ENCODE measurements around the gene MFGE8. TPM values are rescaled to one million over a fixed set of nuclear protein-coding genes. Genes with fewer than 3 reads are reported as not detected.
A peak's percentile ranks its signal among the peaks of the same experiment; 100 is the strongest.

MFGE8 gene
- total RNA-seq, 1 donor from 2014 or later = 513 TPM

DNA sequence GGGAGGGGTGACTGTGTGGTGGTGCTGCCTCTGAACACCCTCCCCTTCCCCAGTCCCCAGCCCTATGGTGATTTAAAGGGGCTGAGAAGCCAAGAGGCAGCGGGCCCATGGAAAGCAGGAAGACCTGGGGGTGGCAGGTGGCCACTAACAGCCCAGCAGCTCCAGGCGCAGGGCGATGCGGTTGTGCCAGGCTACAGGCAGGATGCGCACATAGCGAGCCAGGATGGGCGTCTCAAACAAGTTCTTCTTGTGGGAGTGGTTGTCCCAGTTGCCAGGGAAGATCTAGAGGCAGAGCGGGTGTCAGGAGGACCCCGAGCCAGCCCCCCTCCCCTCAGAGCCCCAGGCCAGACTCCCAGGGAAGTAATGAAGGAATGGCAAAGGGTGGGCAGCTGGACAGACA is 13.9 kb downstream of the MFGE8 start:
- TF ChIP-seq POLR2A (IDR thresholded peaks at IDR 0.05) (no peak), POLR2AphosphoS5 (IDR thresholded peaks at IDR 0.05; ENCODE audit: insufficient read depth in 1 of 2, low read depth in 1 of 2) (no peak)
- TF ChIP-seq, protein P1, sequence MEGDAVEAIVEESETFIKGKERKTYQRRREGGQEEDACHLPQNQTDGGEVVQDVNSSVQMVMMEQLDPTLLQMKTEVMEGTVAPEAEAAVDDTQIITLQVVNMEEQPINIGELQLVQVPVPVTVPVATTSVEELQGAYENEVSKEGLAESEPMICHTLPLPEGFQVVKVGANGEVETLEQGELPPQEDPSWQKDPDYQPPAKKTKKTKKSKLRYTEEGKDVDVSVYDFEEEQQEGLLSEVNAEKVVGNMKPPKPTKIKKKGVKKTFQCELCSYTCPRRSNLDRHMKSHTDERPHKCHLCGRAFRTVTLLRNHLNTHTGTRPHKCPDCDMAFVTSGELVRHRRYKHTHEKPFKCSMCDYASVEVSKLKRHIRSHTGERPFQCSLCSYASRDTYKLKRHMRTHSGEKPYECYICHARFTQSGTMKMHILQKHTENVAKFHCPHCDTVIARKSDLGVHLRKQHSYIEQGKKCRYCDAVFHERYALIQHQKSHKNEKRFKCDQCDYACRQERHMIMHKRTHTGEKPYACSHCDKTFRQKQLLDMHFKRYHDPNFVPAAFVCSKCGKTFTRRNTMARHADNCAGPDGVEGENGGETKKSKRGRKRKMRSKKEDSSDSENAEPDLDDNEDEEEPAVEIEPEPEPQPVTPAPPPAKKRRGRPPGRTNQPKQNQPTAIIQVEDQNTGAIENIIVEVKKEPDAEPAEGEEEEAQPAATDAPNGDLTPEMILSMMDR (IDR thresholded peaks at IDR 0.05) = no peak
- DNase-seq (ENCODE audit: extremely low spot score in 2 of 2) = no peak
- peaks cover 68% of the 10 kb centered on the region for H3K4me1 ChIP-seq
- no peaks in the 10 kb centered on the region for H3K9me3 ChIP-seq
- intact Hi-C loops (cut with DNase I) = no loop called here
- H3K27ac ChIP-seq = no peak overlapping the region
- peaks cover 0 to 9% of the 10 kb centered on the region in 2 donors for H3K36me3 ChIP-seq
- no peaks in the 10 kb centered on the region for H3K27me3 ChIP-seq
- no peak overlapping the region for H3K4me3 ChIP-seq

DNA sequence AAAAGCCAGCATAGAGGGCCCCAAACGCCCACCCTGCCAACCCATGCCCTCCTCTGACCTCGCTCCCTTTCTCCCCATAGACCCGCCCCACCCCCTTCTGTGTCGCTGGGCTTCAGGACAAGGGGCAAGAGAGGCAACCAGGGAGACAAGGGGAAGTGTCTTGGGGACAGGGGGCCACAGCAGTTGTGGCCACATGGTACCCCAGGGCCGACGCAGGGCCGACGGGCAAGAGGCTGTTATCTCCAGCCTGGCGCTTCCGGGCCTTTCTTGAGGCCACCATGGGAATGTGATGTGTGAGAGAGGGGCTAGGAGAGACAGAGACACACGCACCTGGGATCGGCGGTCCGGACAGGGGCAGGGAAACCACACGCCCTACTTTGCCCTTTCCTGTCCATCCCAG is 14.4 kb downstream of the MFGE8 start:
- TF ChIP-seq POLR2A (IDR thresholded peaks at IDR 0.05) (no peak), POLR2AphosphoS5 (IDR thresholded peaks at IDR 0.05; ENCODE audit: insufficient read depth in 1 of 2, low read depth in 1 of 2) (no peak)
- TF ChIP-seq, protein P1 (IDR thresholded peaks at IDR 0.05) = no peak
- Histone ChIP-seq H3K27ac (no peak overlapping the region), H3K4me3 (no peak overlapping the region), H3K4me1 (peaks cover 66% of the 10 kb centered on the region), H3K9me3 (no peaks in the 10 kb centered on the region), H3K27me3 (no peaks in the 10 kb centered on the region), H3K36me3 (peaks cover 0 to 9% of the 10 kb centered on the region in 2 donors)
- intact Hi-C loops (cut with DNase I) = no loop called here
- DNase-seq (ENCODE audit: extremely low spot score in 2 of 2) = no peak

DNA sequence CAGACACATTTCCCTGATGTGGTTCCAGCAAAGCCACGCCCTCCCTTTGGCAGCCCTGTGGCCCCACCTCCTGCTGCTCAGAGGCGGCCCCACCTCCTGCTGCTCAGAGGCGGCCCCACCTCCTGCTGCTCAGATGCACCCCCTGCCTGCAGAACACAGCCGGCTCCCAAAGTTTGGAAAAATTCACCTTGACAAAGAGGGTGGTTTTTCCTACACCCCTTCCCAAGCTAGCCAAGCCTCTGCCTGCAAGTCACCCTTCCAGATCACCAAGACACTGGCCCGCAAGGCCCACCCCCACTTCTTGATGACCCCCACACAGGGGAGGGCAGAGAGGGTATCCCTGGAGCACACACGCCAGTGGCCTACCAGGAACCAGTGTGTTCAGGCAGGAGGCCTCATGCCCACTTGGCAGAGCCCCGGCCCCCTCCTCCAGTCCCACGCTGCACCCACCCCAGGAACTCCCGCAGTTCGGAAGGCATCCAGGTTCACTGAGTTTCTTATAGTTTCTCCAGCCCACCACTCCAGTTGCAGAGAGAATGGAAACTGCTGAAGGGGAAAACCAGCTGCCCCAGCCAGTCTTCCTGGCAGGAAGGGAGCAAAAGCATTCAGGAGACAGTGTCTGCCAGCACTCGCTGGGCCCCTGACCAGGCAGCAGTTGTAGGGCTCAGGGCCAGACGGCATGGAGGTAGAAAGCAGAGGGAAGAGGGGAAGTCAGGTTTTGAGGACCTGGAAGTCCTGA is 15.6 kb downstream of the MFGE8 start:
- TF ChIP-seq POLR2AphosphoS5 (IDR thresholded peaks at IDR 0.05; ENCODE audit: insufficient read depth in 1 of 2, low read depth in 1 of 2) (peak; percentile 57 to 72), POLR2A (IDR thresholded peaks at IDR 0.05) (no peak)
- TF ChIP-seq, protein P1 (IDR thresholded peaks at IDR 0.05) = peak; percentile 37 to 69 (median 60)
- no peak for DNase-seq (ENCODE audit: extremely low spot score in 2 of 2)
- H3K9me3 ChIP-seq = no peaks in the 10 kb centered on the region
- peaks cover 59% of the 10 kb centered on the region for H3K4me1 ChIP-seq
- no peaks in the 10 kb centered on the region for H3K27me3 ChIP-seq
- peak overlapping the region; percentile 73 for H3K27ac ChIP-seq
- intact Hi-C loops (cut with DNase I) = no loop called here
- H3K4me3 ChIP-seq = no peak overlapping the region
- peaks cover 0 to 9% of the 10 kb centered on the region in 2 donors for H3K36me3 ChIP-seq

- peaks cover 54% of the 10 kb centered on the region for H3K4me1 ChIP-seq
- no peak for DNase-seq (ENCODE audit: extremely low spot score in 2 of 2)
- H3K36me3 ChIP-seq = peaks cover 0 to 9% of the 10 kb centered on the region in 2 donors
- no peak for TF ChIP-seq POLR2AphosphoS5 (IDR thresholded peaks at IDR 0.05; ENCODE audit: insufficient read depth in 1 of 2, low read depth in 1 of 2)
- TF ChIP-seq, protein P1 (IDR thresholded peaks at IDR 0.05) = no peak
- TF ChIP-seq POLR2A (IDR thresholded peaks at IDR 0.05) = no peak
- no peaks in the 10 kb centered on the region for H3K27me3 ChIP-seq
- H3K4me3 ChIP-seq = no peak overlapping the region
- no peaks in the 10 kb centered on the region for H3K9me3 ChIP-seq
- intact Hi-C loops (cut with DNase I) = no loop called here
- peak overlapping the region; percentile 73 for H3K27ac ChIP-seq
Measured at GRCh38 chr15:88897142-88897455, 16.1 kb downstream of the MFGE8 start.

DNA sequence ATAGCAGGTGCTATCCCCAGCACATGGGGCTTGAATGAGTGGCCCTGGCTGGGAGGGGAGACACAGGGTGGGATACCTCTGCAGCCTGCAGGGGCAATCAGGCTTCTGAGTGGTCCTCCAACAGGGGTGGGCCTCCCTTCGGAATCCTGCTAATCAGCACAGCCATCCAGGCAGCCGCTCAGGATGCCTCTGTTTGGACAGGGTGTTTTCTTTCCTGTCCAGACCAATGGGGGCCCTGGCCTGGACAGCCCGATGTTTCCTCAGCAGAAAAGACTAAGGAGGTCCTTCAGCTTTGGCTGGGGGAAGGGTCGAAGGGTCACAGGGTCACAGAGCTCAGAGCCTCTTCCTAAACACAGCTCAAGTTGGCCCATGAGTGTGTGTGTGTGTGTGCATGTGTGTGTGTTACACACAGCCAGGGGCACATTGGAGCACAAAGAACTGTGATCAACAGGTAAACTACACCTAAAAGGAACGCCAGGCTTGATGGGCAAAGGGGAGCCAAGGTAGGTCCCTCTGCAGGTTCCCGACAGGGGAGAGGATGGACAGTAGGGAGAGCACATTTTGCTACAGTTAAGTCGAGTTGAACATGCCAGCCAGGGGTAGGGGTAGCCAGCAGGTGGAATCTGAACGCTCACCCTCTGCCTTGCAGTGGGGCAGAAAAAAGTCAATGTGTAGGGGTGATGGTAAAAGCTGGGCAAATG is 16.7 kb downstream of the MFGE8 start:
- Histone ChIP-seq H3K4me1 (peaks cover 54% of the 10 kb centered on the region), H3K4me3 (no peak overlapping the region), H3K27me3 (no peaks in the 10 kb centered on the region), H3K27ac (peak overlapping the region; percentile 73), H3K36me3 (peaks cover 0 to 3% of the 10 kb centered on the region in 2 donors), H3K9me3 (no peaks in the 10 kb centered on the region)
- TF ChIP-seq, protein P1 (IDR thresholded peaks at IDR 0.05) = no peak
- TF ChIP-seq POLR2A (IDR thresholded peaks at IDR 0.05) (no peak), POLR2AphosphoS5 (IDR thresholded peaks at IDR 0.05; ENCODE audit: insufficient read depth in 1 of 2, low read depth in 1 of 2) (no peak)
- intact Hi-C loops (cut with DNase I) = no loop called here
- no peak for DNase-seq (ENCODE audit: extremely low spot score in 2 of 2)
